Adipocyte (in vitro differentiated cells): Measurements from ENCODE around the gene HIBADH.
A peak's percentile ranks its signal among the peaks of the same experiment; 100 is the strongest.

ENCODE experiments used
- DNase-seq: peaks from one replicate; pipeline ENCODE4 v3.0.0-alpha.2; 2015; ENCODE audit warnings: low read depth
- H3K27me3 ChIP-seq: replicated peaks from 2 replicates; pipeline ENCODE4 v1.7.0; 2013; ENCODE audit warnings: mild to moderate bottlenecking, low read length, moderate library complexity; ENCODE audit not compliant: control insufficient read depth, insufficient read depth
- H3K36me3 ChIP-seq: 2 replicates; pipeline ENCODE4 v1.7.0; 2013; ENCODE audit warnings: low read length, mild to moderate bottlenecking, moderate library complexity; ENCODE audit not compliant: control insufficient read depth, insufficient read depth, severe bottlenecking
- H3K4me1 ChIP-seq: 2 replicates; pipeline ENCODE4 v1.7.0; 2013; ENCODE audit warnings: mild to moderate bottlenecking, low read length, moderate library complexity; ENCODE audit not compliant: control insufficient read depth, insufficient read depth
- H3K4me3 ChIP-seq: 2 replicates; pipeline ENCODE4 v1.7.0; 2013; ENCODE audit warnings: mild to moderate bottlenecking, low read length, moderate library complexity
- H3K9ac ChIP-seq: 2 replicates; pipeline ENCODE4 v1.7.0; 2013; ENCODE audit warnings: mild to moderate bottlenecking, low read length, moderate library complexity
- H3K9me3 ChIP-seq: 2 replicates; pipeline ENCODE4 v1.7.0; 2013; ENCODE audit warnings: mild to moderate bottlenecking, low read length, moderate library complexity; ENCODE audit not compliant: control insufficient read depth

HIBADH gene

DNA sequence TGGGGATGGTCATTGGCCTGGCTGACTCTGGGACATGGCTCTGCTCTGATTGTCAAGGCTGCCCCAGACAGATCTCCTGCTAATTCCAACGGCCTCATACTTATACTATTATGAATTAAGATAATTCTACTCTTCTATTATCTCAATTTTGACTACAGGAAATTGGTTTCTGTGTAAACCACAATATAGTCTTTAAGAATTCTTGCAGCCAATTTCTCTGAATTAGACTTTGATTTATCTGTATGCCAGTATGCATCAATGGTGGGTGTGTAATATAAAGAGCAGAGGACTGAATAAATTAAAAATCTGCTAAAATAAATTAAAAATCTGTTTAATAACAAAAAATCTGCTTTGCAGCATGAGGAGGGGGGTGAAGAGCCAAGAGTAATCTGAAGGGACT, 27.0 kb downstream of the HIBADH start:
- H3K27me3 ChIP-seq = no peaks in the 10 kb centered on the region
- H3K36me3 ChIP-seq = no peaks in the 10 kb centered on the region
- no peak overlapping the region for H3K9ac ChIP-seq
- H3K4me3 ChIP-seq = no peak overlapping the region
- H3K9me3 ChIP-seq = no peaks in the 10 kb centered on the region
- no peak for DNase-seq
- peaks cover 30% of the 10 kb centered on the region for H3K4me1 ChIP-seq

DNA sequence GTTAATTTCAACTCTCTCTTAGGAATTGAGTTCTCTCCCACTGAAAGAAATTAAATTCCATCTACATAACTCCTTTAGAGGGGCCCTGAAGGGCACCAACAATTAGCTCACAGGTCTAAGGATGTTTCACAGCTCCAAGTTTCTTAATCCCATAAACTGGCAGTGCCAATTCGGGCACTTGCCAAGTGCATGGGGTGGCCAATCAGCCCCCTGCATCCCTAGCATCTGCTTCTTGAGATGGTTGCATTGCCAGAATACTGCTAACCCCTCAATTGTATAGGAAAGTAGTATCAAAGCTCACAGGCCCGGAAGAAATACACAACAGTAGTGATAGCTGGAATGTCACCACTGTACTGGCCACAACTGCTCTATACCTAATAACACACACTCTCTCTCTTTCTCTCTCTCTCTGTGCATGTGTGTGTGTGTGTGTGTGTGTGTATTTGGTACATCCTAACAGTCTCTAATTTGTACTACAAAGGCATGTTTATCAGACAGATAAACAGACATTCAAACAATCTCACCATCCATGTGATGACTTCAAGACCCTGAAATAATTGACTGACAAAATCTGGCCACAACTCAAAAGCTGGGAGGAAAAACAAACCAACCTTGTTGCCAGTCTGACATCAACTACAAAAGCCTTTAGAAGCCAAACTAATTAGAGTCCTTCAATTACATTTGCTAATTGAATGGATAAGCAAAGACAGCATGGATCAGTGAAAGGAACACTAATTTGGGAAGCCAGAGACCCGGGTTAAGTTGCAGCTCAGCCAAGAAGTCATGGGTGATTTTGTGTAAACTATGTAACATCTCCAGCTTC, 27.8 kb downstream of the HIBADH start:
- H3K9ac ChIP-seq = no peak overlapping the region
- H3K4me3 ChIP-seq = no peak overlapping the region
- H3K27me3 ChIP-seq = no peaks in the 10 kb centered on the region
- DNase-seq = no peak
- H3K9me3 ChIP-seq = no peaks in the 10 kb centered on the region
- H3K36me3 ChIP-seq = no peaks in the 10 kb centered on the region
- H3K4me1 ChIP-seq = peaks cover 29% of the 10 kb centered on the region

DNA sequence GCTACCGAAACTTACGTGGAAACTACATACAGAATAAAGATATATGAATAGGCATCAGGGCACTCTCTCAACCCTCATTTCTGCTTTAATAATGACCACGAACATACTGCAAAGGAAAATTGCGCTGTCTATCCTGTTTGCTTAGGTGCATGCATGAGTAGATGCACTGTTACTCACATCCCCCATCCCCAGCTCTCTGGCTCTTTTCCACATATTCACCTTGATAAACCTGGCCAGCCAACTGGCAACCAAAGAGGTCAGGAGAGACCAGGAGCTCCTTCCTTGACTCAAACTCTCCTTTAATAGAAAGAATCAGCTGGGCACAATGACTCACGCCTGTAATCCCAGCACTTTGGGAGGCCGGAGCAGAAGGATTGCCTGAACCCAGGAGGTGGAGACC, 29.6 kb downstream of the HIBADH start:
- no peak overlapping the region for H3K9ac ChIP-seq
- no peak for DNase-seq
- H3K4me3 ChIP-seq = no peak overlapping the region
- H3K27me3 ChIP-seq = no peaks in the 10 kb centered on the region
- no peaks in the 10 kb centered on the region for H3K9me3 ChIP-seq
- H3K4me1 ChIP-seq = peaks cover 29% of the 10 kb centered on the region
- peaks cover 11% of the 10 kb centered on the region for H3K36me3 ChIP-seq

DNA sequence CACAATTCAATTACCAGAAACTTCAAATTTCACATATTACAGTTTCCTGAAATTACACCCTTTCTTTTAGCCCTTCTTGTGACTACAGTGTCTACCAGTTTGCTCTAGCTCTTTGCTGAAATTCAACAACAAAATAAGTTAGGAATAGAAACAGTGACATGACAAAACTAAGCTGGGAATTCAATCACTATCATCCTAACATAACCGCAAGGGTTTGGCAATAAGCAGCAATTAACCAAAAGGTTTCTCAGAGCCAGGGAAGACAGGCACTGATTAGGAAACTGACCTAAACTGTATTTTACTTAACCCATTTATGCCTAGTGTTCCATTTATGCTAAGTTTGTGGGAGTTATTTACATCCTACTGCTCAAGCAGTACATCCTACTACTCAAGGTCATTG, 31.3 kb downstream of the HIBADH start:
- Histone ChIP-seq H3K4me1 (peaks cover 24% of the 10 kb centered on the region), H3K9me3 (no peaks in the 10 kb centered on the region), H3K9ac (peak overlapping the region; percentile 39), H3K4me3 (peak overlapping the region; percentile 27), H3K27me3 (no peaks in the 10 kb centered on the region), H3K36me3 (peaks cover 23% of the 10 kb centered on the region)
- DNase-seq = peak; percentile 32

DNA sequence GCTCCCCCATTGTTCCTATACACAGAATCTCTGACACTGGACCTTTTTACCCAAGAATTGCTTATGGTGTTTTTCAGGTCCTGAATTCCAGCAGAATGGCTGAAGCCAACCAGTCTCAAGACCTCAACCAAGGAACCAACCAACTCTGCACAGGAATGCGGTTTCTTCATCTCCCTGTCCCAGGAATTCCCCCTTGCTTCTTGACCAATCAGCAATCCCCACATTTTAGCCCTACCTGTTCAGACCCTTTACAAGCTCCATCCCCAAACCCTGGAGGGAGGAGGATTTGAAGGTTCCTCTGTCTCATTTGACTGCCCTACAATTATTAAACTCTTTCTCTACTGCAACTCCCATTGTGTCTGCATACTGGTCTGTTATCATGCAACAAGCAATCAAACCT, 35.5 kb downstream of the HIBADH start:
- no peaks in the 10 kb centered on the region for H3K27me3 ChIP-seq
- H3K36me3 ChIP-seq = peaks cover 24% of the 10 kb centered on the region
- H3K4me1 ChIP-seq = peaks cover 16% of the 10 kb centered on the region
- H3K4me3 ChIP-seq = no peak overlapping the region
- no peak for DNase-seq
- H3K9me3 ChIP-seq = no peaks in the 10 kb centered on the region
- H3K9ac ChIP-seq = no peak overlapping the region

DNA sequence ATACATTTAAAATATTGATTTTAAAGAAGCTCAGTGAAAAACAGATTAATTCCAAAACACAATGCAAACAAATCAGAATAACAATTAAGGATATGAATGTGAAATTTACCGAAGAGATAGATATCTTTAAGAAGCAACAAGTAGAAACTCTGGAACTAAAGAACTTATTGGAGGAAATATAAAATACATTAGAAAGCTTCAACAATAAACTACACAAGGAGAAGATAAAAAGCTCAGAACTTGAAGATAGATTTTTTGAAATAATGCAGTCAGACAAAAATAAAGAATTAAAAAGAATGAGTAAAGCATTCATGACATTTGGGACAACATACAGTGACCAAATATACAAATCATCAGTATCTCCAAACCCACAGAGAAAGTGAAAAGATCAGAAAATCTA, 43.2 kb downstream of the HIBADH start:
- peaks cover 20% of the 10 kb centered on the region for H3K36me3 ChIP-seq
- peak overlapping the region; percentile 15 for H3K4me3 ChIP-seq
- no peaks in the 10 kb centered on the region for H3K4me1 ChIP-seq
- H3K9me3 ChIP-seq = peaks cover 26% of the 10 kb centered on the region
- DNase-seq = peak; percentile 3
- no peak overlapping the region for H3K9ac ChIP-seq
- no peaks in the 10 kb centered on the region for H3K27me3 ChIP-seq

DNA sequence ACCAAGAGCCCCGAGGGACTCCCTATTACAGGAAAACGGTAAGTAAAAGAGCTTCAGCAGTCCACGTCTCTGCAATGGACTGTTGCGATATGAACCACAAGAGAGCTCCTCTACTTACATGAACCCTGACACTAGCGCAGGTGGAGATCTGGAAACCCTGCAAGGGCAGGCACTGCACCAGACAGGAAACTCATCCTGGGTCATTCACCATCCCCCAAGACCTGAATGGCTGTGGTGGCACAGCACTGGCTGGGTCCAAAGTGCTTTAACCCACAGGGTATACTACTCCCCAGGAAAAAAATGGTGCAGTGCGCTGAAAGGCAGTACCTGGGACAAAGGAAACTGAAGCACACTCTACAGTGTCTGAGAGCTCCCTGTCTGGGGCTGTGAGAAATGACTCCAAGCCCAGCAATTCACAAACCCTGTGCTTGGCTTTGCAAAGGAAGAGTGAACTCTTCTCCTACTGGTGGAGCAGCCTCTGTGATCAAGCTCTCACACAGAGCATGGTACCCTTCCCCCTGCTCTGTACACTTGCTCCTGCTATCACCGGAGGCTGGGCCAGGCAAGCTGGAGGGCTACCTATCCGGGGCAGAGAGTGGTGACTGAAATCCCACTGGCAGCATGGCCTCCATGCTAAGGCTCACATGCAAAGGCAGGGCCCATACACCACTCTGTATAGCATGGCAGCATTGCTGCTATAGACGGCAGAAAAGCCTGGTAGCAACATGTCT, 44.9 kb downstream of the HIBADH start:
- Histone ChIP-seq H3K9ac (no peak overlapping the region), H3K4me3 (no peak overlapping the region), H3K9me3 (peaks cover 26% of the 10 kb centered on the region), H3K36me3 (peaks cover 20% of the 10 kb centered on the region), H3K4me1 (no peaks in the 10 kb centered on the region), H3K27me3 (no peaks in the 10 kb centered on the region)
- DNase-seq = no peak

DNA sequence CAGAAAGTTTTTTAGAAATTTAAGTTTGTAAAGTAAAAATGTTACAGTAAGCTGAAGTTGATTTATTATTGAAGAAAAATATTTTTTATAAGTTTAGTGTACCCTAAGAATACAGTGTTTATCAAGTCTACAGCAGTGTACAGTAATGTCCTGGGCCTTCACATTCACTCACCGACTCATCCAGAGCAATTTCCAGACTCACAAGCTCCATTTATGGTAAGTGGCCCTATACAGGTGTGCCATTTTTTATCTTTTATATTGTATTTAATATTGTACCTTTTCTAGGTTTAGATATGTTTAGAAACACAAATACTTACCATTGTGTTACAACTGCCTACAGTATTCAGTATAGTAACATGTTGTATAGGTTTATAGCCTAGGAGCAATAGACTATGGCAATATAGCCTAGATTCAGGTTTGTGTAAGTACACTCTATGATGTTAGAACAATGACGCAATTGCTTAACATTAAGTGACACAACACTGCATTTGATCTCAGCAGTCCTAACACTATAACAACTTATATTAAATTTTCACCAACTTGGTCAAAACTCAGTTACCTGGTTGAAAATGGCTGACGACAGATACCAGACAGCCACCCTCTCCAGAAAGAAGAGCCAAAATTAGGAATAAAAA, 45.7 kb downstream of the HIBADH start:
- Histone ChIP-seq H3K27me3 (no peaks in the 10 kb centered on the region), H3K9ac (no peak overlapping the region), H3K4me3 (no peak overlapping the region), H3K4me1 (no peaks in the 10 kb centered on the region), H3K36me3 (peaks cover 18% of the 10 kb centered on the region), H3K9me3 (peaks cover 26% of the 10 kb centered on the region)
- no peak for DNase-seq

DNA sequence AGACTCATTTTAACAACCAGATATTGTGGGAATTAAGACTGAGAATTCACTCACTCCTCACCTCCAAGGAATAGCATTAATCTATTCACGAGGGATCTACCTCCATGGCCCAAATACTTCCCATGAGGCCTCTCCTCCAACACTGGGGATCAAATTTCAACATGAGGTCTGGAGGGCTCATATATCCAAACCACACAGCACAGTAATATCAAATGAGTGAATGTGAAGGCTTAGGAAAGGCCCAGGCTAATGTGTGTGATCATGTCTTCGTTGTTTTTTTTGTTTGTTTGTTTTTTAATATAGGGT, 46.5 kb downstream of the HIBADH start:
- Histone ChIP-seq H3K27me3 (no peaks in the 10 kb centered on the region), H3K9me3 (peaks cover 25% of the 10 kb centered on the region), H3K4me1 (peaks cover 4% of the 10 kb centered on the region), H3K4me3 (no peak overlapping the region), H3K9ac (no peak overlapping the region), H3K36me3 (peaks cover 15% of the 10 kb centered on the region)
- no peak for DNase-seq

DNA sequence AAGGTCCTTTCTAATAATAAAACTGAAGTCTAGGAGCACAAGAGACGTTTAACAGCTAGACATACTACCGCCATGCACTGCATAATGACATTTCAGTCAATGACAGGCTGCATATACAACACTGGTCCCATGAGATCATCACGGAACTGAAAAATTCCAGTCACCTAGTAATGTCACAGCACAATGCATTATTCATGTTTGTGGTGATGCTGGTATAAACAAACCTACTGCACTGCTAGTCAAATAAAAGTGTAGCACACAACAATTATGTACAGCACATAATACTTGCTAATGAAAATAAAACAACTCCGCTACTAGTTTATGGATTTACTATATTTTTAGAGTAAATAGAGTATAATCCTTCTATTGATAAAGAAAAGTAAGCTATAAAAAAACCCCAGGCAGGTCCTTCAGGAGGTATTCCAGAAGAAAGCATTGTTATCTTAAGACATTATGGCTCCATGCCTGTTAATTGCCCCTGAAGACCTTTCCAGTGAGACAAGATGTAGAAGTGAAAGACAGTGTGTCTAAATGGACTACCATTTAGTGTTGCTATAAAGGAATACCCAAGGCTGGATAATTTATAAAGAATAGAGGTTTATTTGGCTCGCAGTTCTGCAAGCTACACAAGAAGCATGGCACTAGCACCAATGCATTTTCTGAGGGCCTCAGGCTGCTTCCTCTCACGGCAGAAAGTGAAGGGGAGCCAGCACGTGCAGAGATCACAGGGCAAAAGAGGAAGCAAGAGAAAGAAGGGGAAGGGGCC, 47.1 kb downstream of the HIBADH start:
- Histone ChIP-seq H3K9me3 (peaks cover 20% of the 10 kb centered on the region), H3K36me3 (peaks cover 13% of the 10 kb centered on the region), H3K4me1 (peaks cover 9% of the 10 kb centered on the region), H3K27me3 (no peaks in the 10 kb centered on the region), H3K9ac (no peak overlapping the region), H3K4me3 (no peak overlapping the region)
- DNase-seq = no peak

DNA sequence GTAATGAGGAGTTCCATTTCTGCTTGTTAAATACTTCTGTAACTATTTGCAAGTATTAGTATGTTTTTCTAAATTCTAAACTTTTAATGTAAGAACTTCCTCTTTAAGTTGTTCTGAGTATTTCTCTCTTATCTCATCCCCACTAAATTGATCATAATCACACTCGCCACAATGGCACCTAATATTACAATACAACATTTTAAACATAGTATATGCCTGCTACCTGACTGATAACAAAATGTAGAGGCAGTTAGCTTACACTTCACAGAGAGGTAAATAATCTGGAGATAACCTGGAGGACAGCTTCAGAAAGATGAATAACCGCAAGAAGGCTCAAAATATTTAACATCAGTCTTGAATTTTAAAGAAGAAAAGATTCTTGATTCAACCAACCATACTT, 48.6 kb downstream of the HIBADH start:
- H3K9me3 ChIP-seq = peaks cover 5% of the 10 kb centered on the region
- peaks cover 10% of the 10 kb centered on the region for H3K36me3 ChIP-seq
- no peaks in the 10 kb centered on the region for H3K27me3 ChIP-seq
- no peak for DNase-seq
- peaks cover 14% of the 10 kb centered on the region for H3K4me1 ChIP-seq
- no peak overlapping the region for H3K9ac ChIP-seq
- no peak overlapping the region for H3K4me3 ChIP-seq
